Putamen (tissue), 1 donor: ENCODE results near the gene SSTR3.
"Not testable (repeated sequence)": the region's sequence is repeated elsewhere in the genome, so short reads cannot be mapped to it uniquely, and the experiment has no call there.

Source experiments
- DNase-seq: peaks from one replicate; pipeline ENCODE4 v3.0.0-alpha.2; 2016; ENCODE audit warnings: low spot score

Gene SSTR3

GRCh38 chr22:37212174-37212906 lies at the start of gene SSTR3:
Gene SSTR3 (minus strand): TSS chr22:37212477. CDS start chr22:37207803, 4,674 bp downstream.
- DNase-seq = no peak

GRCh38 chr22:37260901-37261336 lies 48.6 kb upstream of the SSTR3 start:
- DNase-seq = no peak

DNA sequence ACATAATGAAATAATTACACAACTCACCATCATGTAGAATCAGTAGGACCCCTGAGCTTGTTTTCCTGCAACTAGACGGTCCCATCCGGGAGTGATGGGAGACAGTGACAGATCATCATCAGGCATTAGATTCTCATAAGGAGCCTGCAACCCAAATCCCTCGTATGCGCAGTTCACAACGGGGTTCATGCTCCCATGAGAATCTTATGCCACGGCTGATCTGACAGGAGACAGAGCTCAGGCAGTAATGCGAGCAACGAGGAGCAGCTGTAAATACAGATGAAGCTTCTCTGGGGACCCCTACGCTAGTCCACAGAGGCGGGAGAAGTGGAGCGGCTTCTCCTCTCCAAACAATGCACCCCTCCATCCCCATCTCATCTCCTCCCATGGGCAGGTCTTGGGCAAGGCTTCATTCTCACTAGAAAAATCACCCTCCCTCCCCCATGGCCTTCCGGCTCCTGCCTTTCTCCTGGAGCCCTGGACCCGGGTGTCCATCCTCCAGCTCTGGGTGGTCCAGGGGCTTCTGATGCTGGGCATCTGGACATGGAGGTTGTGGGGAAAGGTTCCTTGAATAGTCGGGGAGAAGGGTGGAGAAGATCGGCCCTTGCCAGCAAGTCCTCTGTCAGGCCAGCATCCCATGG lies 48.0 kb upstream of the SSTR3 start:
- DNase-seq = no peak

DNA sequence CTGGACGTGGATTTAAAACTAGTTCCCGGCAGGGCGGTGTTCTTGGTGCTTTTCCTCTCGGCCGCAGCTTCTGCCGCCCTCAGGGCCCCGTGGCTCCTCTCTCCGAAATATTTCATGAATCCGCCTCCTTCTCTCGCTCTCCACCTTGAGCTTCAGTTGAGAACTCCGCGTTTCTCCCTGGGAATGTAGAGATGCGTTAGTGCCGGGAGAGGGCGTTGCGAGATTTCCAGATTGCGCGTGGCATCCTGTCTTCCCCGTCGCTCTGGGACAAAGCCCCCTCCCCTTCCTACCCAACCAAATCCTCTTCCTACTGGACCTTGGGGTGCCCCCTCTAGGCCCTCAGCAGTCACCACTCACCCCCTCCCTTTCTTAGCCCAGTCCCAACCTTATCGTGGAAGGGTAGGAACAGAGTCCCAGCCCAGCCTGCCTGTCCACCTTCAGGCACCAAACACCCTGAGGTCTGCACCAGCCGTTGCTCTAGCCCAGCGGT lies 47.3 kb upstream of the SSTR3 start:
- no peak for DNase-seq

DNA sequence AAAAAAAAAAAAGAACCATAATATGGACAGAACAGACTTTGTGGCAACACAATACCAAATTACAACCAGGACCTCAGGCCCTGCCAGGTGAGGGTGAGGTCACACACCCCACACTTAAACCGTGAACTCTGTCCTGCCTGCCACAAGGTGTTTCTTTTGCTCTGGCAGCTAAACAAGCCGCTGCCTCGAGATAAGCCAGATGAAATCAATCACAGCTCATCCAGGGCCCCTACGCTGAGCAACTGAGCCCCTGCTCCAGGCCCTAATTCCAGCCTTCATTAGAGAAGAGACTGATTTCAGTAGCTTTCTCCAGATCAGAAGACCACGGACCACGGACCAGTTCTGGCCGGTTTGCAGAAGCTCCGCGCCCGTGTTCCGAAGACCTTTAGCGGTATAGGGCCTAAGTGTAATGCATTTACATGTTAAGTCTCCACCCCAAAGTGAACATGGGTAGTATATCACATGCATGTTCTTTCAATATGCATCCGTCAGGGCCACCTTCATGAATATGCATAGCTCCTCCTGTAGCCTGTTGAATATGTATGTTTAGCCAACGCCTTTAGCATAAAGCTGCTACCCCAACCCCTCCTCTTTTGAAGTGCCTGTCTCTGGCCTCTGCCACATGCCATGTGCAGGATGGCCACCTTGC lies 46.6 kb upstream of the SSTR3 start:
- no peak for DNase-seq

DNA sequence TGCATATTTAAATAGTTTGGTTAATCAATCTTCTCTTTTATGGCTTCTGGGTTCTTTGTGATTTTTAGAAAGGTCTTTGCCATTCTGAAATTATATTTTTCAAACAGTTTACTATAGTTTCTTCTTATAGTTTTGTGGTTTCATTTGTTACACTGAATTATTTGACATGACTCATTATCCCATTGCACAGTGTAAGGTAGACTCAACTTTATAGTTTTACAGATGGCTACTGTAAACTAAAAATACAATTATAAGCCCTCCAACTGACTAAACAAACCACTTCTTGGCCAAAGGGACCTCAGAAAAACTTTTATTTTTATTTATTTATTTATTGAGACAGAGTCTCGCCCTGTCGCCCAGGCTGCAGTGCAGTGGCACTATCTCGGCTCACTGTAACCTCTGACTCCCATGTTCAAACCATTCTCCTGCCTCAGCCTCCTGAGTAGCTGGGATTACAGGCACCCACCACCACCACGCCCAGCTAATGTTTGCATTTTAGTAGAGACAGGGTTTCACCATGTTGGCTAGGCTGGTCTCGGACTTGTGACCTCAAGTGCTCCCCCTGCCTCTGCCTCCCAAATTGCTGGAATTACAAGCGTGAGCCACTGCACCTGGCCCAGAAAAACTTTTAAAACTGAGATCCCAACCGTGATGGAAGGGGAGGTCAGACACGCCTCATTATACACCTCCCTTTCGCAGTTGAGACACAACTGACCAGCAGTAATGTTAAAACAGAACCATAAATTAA lies 45.9 kb upstream of the SSTR3 start:
- no peak for DNase-seq

GRCh38 chr22:37256075-37256726 lies 43.9 kb upstream of the SSTR3 start:
- DNase-seq = no peak

GRCh38 chr22:37255558-37256006 lies 43.3 kb upstream of the SSTR3 start:
- no peak for DNase-seq

GRCh38 chr22:37254867-37255233 lies 42.6 kb upstream of the SSTR3 start:
- no peak for DNase-seq

DNA sequence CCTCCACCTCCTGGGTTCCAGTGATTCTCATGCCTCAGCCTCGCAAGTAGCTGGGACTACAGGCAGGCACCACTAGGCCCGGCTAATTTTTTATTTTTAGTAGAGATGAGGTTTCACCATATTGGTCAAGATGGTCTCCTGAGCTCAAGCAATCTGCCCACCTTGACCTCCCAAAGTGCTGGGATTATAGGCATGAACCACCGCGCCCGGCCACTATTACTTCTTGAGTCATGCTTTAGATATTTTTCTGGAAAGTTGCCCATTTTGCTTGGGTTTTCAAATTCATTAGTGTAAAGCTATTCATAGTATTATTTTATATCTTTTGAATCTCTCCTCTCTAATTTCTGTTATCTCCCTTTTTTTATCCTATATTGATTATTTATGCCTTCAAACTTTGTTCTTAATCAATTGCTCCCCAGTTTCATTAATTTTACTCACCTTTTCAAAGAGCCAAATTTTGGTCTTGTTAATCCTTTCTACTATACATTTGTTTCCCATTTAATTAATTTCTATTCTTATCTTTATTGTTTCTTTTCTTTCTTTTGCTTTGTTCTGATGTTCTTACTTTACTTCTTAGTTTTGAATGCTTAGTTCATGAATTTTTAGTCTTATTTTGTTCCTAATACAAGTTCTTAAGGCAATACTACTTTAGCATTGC lies 42.1 kb upstream of the SSTR3 start:
- DNase-seq = no peak

DNA sequence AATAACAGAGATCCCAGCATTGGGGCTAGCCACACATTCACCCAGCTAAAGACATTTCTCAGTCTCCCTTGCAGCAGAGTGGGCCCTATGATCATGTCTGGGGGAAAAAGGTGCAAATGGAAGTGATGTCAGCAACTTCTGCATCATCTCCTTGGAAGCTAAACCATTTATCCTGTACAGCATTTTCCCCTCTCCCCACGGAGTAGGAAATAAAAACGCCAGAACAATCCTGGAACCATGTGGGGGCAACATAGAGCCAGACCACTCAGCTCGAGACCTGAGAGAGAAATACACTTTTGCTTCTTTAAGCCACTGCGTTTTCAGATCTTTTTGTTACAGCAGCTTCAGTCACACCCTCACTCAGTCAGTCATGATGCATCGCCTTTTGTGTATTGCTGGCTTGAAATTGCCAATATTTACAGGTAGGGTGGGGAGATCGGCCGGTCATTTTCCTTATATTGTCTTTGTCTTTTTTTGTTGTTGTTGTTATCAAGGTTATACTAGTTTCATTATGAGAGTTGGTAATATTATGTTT lies 40.9 kb upstream of the SSTR3 start:
- DNase-seq = no peak

DNA sequence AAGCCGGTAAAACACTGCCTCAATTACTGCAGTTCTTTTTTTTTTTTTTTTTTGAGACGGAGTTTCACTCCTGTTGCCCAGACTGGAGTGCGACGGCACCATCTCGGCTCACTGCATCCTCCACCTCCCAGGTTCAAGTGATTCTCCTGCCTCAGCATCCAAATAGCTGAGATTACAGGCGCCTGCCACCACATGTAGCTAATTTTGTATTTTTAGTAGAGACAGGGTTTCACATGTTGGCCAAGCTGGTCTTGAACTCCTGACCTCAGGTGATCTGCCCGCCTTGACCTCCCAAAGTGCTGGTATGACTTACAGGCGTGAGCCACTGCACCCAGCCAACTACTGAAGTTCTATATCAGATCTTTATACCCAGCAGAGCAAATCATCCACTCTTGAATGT lies 39.6 kb upstream of the SSTR3 start:
- DNase-seq = not testable (repeated sequence)

GRCh38 chr22:37249986-37250385 lies 37.7 kb upstream of the SSTR3 start:
- DNase-seq = no peak

DNA sequence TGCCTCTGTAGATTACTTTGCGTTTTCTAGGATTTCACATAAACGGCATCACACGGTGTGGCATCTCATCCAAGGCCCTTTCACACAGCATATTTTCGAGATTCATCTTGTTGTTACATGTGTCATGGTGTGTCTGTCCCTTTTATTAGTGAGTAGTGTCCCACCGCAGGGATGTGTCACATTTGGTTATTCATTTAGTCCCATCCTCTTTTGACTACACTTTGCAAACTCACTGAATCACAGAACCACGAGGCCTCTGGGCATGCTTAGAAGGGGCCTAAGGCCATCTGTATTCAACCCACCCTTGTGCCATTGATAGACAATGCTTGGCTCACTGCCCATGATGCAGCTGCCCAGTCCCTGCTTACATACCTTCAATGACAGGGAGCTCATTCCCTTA lies 36.0 kb upstream of the SSTR3 start:
- DNase-seq = no peak

DNA sequence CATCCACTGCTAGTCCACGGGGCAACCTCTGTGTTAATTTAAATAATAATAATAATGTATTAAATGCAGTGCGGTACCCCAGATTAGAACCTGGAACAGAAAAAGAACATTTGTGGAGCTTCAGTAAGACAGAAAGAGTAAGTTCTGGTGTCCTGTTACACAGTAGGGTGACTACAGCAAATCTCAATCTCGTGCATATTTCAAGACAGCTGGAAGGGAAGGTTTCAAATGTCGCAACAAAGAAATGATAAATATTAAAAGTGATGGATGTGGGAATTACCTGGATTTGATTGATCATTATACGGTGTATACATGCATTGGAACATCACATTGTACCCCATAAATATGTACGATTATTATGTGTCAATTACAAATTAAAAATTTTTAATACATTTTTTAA lies 33.5 kb upstream of the SSTR3 start:
- no peak for DNase-seq

- DNase-seq = no peak
Measured at GRCh38 chr22:37244922-37245722, 32.8 kb upstream of the SSTR3 start.

DNA sequence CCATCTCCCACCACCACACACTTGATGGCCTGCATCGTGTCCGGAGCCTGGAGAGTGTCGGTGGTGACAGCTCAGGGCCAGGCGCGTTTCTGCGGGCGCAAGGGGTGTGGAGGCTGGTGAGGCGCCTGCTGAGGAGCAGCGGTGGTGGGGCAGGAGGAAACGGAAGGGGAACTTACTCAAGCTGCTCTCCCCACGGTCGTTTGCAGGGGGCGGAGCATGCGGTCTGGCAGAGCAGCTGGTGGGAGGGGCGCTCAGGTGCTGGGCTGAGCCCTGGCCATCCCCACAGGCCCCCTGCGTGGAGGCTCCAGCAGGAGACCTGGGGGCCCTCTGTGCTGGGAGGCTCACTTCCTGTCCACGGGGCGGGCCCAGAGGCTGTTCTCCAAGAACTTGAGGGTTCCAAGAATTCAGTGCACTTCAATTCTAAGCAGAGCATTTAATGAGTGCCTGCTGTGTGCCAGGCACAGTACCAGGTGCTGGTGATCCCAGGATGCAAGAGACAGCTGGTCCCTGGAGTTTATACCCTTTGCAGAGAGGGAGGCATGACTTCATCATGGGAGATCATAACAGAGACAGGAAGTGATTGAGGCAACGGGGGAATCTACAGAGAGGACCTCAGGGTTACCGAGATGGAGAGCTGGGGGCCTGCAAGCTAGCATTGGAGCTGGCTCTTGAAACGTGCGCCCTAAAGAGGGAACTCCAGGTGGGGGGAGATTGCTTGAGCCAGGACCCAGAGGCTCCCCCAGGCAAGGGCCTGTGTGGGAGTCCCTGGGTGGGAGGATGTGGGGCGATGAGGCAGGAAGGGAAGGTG lies 32.0 kb upstream of the SSTR3 start, which contains the start of gene RAC2:
Gene RAC2 (minus strand): TSS at position 156 of the 808 bp plus-strand sequence. CDS start 121 bp downstream, at position 35.
- no peak for DNase-seq

DNA sequence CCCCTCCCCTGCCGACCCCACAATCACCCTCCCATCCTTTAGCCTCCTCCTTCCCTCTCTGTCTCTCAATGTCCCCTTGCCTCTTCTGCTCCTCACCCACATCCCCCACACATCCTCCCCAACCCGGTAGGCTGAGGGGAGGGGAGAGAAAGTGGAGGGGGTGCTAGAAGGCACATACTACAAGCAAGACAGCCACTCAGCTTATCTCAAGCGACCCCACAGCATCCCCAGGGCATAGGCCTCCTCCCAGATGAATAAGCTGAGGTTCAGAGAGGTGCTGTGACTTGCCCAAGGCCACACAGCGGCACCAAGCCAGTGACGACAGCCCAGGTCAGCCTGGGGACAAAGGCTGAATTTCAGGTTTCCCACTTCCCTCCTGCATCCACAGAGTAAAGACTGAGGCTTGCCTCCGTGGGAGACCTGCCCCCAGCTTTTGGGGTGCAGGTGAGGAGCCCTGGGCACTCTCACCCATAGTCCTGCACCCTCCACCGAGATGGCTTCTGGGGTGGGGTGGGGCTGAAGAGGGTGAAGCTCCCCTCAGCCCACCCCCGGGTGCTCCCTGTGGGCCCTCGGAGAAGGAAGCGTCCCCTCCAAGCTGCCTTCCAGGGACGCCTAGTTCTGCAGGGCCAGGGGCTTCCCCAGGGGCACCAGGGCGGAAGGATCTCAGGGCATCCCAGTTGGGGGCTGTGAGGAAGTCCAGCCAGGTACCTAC lies 31.3 kb upstream of the SSTR3 start:
- no peak for DNase-seq
